ENCODE data around the gene GOLPH3L. TPM values are rescaled to one million over a fixed set of nuclear protein-coding genes. Genes with fewer than 3 reads are reported as not detected.
A peak's percentile ranks its signal among the peaks of the same experiment; 100 is the strongest.

GOLPH3L gene
- total RNA-seq, 1 donor: 17.7 TPM

- peak; percentile 71 for TF ChIP-seq CTCF (IDR thresholded peaks at IDR 0.05; ENCODE audit: insufficient read depth, low read depth, low read length)
- peak; percentile 79 for DNase-seq (ENCODE audit: low read depth)
Observed at GRCh38 chr1:150621497-150622302, 75.3 kb downstream of the GOLPH3L start.

GRCh38 chr1:150620919-150621318, 76.0 kb downstream of the GOLPH3L start:
- TF ChIP-seq CTCF (IDR thresholded peaks at IDR 0.05; ENCODE audit: insufficient read depth, low read depth, low read length): no peak
- no peak overlapping the region for H3K4me3 ChIP-seq (ENCODE audit: low read depth, low read length)
- no peak for DNase-seq (ENCODE audit: low read depth)

More at GRCh38 chr1:150621497-150622302, 75.3 kb downstream of the GOLPH3L start:
- no peak overlapping the region for H3K4me3 ChIP-seq (ENCODE audit: low read depth, low read length)

GRCh38 chr1:150619576-150620509, 77.1 kb downstream of the GOLPH3L start:
- peak; percentile 91 for DNase-seq (ENCODE audit: low read depth)
- peak; percentile 37 for TF ChIP-seq CTCF (IDR thresholded peaks at IDR 0.05; ENCODE audit: insufficient read depth, low read depth, low read length)
- no peak overlapping the region for H3K4me3 ChIP-seq (ENCODE audit: low read depth, low read length)

GRCh38 chr1:150615346-150616201, 81.4 kb downstream of the GOLPH3L start:
- DNase-seq (ENCODE audit: low read depth): no peak
- no peak for TF ChIP-seq CTCF (IDR thresholded peaks at IDR 0.05; ENCODE audit: insufficient read depth, low read depth, low read length)
- no peak overlapping the region for H3K4me3 ChIP-seq (ENCODE audit: low read depth, low read length)

GRCh38 chr1:150613061-150613920, 83.7 kb downstream of the GOLPH3L start:
- H3K4me3 ChIP-seq (ENCODE audit: low read depth, low read length): no peak overlapping the region
- TF ChIP-seq CTCF (IDR thresholded peaks at IDR 0.05; ENCODE audit: insufficient read depth, low read depth, low read length): no peak

More at GRCh38 chr1:150613061-150613920, 83.7 kb downstream of the GOLPH3L start:
- DNase-seq (ENCODE audit: low read depth): peak; percentile 93

Data from fibroblast of villous mesenchyme (primary cell).